HCT116 (cell line): Measurements from ENCODE around the gene ATXN7L1.

Experiments
- CTCF ChIP-seq, 3 experiments: fragments of 200-600 bp in 1 of 3; sonication (generic) in 1 of 3; IDR thresholded peaks in 2 of 3; conservative IDR thresholded peaks in 1 of 3; 2 replicates each; pipeline ENCODE4 v1.5.1; 2012 to 2017; ENCODE audit warnings: low read depth in 2 of 3, low read length in 2 of 3, antibody characterized with exemption in 1 of 3, borderline replicate concordance in 1 of 3, control low read depth in 1 of 3, mild to moderate bottlenecking in 1 of 3, mixed read lengths in 1 of 3, mixed run types in 1 of 3, moderate library complexity in 1 of 3; ENCODE audit not compliant: insufficient read depth in 1 of 3
- EGR1 ChIP-seq: IDR thresholded peaks from 2 replicates; pipeline ENCODE4 v1.6.1; 2012; ENCODE audit warnings: low read depth
- EZH2phosphoT487 ChIP-seq: fragments of 200-600 bp; IDR thresholded peaks from 2 replicates; pipeline ENCODE4 v1.6.1; 2018; ENCODE audit warnings: antibody characterized with exemption, borderline replicate concordance
- POLR2A ChIP-seq: IDR thresholded peaks from 2 replicates; pipeline ENCODE4 v1.7.0; 2011; ENCODE audit warnings: borderline replicate concordance; ENCODE audit not compliant: insufficient read depth, insufficient read length; ENCODE audit errors: extremely low read depth
- ZNF274 ChIP-seq: fragments of 200-500 bp; sonication (Bioruptor generic); IDR thresholded peaks from 2 replicates; pipeline ENCODE4 v1.6.1; 2014; ENCODE audit warnings: mild to moderate bottlenecking, low read depth, low read length, inconsistent platforms

DNA sequence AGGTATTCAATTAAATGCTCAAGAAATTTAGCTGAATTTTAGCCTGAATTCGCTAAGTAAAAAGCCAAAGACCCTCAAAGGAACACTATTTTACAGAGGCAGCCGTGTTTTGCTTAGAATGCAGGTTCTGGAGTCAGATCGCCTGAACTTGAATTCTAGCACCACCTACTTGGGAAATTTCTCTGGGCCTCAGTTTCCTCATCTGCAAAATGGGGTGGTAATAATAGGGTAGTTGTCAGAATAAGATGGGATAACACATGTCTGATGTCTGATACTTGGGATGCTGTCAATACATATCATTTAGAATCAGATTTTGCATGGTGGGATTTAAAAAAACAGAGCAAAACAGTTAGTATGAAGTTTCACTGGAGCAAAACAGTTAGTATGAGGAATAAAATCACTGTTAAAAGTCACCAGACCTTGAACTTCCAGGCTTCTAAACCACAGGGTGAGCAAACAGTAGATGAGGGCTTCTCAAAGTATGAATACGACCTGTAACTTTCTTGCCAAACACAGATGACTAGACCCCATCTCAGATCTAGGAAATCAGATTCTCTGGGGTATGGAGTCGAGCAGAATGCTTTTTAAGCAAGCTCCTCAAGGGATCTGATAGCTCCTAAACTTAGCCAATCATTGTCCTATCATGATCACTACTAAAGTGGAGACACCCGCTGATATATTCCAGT lies 75.4 kb downstream of the ATXN7L1 start:
- TF ChIP-seq POLR2A (no peak), CTCF (IDR thresholded peaks at IDR 0.05 in 2 of 3, conservative IDR thresholded peaks at IDR 0.05 in 1 of 3; ENCODE audit: borderline replicate concordance in 1 of 3, insufficient read depth in 1 of 3, low read depth in 2 of 3, low read length in 2 of 3) (no peak), EZH2phosphoT487 (no peak), ZNF274 (no peak), EGR1 (no peak)
